Measurements from ENCODE around the gene FSD1L. TPM values are rescaled to one million over a fixed set of nuclear protein-coding genes. Genes with fewer than 3 reads are reported as not detected.

Gene FSD1L
- total and polyA plus RNA-seq, 2 experiments from 2014 or later: 5.2 to 7.1 TPM

DNA sequence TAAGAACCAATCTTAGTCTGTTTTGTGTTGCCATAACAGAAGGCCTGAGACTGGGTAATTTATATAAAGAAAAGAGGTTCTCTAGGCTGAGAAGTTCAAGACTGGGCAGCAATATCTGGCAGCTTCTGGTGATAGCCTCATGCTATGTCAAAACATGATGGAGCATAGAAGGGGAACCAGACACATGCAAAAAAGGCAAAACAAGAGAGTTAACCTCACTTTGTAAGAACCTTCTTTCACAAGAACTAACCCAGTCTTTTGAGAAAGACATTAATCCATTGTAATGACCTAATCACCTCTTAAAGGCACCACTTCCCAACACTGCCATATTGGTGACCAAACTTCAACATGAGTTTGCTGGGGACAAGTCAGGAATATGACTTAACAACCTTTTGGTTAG lies 37.3 kb downstream of the FSD1L start:
- Mint-ChIP-seq H3K4me1 (no peaks in the 10 kb centered on the region), H3K36me3 (ENCODE audit: low read depth) (peaks cover 7% of the 10 kb centered on the region; the same call in 2 of the 3 replicates), H3K27me3 (ENCODE audit: insufficient read depth, low read depth, poor library complexity) (no peaks in the 10 kb centered on the region), H3K27ac (no peak overlapping the region), H3K4me3 (no peak overlapping the region), H3K9me3 (no peaks in the 10 kb centered on the region)
- H3K79me2 ChIP-seq (replicated peaks; ENCODE audit: insufficient read depth): no peaks in the 10 kb centered on the region
- no peak for TF ChIP-seq ZNF331 (CRISPR knock-in tag; IDR thresholded peaks at IDR 0.05; ENCODE audit: low read depth)
- TF ChIP-seq, protein P1, sequence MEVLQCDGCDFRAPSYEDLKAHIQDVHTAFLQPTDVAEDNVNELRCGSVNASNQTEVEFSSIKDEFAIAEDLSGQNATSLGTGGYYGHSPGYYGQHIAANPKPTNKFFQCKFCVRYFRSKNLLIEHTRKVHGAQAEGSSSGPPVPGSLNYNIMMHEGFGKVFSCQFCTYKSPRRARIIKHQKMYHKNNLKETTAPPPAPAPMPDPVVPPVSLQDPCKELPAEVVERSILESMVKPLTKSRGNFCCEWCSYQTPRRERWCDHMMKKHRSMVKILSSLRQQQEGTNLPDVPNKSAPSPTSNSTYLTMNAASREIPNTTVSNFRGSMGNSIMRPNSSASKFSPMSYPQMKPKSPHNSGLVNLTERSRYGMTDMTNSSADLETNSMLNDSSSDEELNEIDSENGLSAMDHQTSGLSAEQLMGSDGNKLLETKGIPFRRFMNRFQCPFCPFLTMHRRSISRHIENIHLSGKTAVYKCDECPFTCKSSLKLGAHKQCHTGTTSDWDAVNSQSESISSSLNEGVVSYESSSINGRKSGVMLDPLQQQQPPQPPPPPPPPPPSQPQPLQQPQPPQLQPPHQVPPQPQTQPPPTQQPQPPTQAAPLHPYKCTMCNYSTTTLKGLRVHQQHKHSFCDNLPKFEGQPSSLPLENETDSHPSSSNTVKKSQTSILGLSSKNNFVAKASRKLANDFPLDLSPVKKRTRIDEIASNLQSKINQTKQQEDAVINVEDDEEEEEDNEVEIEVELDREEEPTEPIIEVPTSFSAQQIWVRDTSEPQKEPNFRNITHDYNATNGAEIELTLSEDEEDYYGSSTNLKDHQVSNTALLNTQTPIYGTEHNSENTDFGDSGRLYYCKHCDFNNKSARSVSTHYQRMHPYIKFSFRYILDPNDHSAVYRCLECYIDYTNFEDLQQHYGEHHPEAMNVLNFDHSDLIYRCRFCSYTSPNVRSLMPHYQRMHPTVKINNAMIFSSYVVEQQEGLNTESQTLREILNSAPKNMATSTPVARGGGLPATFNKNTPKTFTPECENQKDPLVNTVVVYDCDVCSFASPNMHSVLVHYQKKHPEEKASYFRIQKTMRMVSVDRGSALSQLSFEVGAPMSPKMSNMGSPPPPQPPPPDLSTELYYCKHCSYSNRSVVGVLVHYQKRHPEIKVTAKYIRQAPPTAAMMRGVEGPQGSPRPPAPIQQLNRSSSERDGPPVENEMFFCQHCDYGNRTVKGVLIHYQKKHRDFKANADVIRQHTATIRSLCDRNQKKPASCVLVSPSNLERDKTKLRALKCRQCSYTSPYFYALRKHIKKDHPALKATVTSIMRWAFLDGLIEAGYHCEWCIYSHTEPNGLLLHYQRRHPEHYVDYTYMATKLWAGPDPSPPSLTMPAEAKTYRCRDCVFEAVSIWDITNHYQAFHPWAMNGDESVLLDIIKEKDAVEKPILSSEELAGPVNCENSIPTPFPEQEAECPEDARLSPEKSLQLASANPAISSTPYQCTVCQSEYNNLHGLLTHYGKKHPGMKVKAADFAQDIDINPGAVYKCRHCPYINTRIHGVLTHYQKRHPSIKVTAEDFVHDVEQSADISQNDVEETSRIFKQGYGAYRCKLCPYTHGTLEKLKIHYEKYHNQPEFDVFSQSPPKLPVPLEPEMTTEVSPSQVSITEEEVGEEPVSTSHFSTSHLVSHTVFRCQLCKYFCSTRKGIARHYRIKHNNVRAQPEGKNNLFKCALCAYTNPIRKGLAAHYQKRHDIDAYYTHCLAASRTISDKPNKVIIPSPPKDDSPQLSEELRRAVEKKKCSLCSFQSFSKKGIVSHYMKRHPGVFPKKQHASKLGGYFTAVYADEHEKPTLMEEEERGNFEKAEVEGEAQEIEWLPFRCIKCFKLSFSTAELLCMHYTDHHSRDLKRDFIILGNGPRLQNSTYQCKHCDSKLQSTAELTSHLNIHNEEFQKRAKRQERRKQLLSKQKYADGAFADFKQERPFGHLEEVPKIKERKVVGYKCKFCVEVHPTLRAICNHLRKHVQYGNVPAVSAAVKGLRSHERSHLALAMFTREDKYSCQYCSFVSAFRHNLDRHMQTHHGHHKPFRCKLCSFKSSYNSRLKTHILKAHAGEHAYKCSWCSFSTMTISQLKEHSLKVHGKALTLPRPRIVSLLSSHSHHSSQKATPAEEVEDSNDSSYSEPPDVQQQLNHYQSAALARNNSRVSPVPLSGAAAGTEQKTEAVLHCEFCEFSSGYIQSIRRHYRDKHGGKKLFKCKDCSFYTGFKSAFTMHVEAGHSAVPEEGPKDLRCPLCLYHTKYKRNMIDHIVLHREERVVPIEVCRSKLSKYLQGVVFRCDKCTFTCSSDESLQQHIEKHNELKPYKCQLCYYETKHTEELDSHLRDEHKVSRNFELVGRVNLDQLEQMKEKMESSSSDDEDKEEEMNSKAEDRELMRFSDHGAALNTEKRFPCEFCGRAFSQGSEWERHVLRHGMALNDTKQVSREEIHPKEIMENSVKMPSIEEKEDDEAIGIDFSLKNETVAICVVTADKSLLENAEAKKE (CRISPR knock-in tag; IDR thresholded peaks at IDR 0.05): no peak
- TF ChIP-seq, protein P2, sequence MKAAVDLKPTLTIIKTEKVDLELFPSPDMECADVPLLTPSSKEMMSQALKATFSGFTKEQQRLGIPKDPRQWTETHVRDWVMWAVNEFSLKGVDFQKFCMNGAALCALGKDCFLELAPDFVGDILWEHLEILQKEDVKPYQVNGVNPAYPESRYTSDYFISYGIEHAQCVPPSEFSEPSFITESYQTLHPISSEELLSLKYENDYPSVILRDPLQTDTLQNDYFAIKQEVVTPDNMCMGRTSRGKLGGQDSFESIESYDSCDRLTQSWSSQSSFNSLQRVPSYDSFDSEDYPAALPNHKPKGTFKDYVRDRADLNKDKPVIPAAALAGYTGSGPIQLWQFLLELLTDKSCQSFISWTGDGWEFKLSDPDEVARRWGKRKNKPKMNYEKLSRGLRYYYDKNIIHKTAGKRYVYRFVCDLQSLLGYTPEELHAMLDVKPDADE (IDR thresholded peaks at IDR 0.05): no peak
- no peak for TF ChIP-seq STAT1 (IDR thresholded peaks at IDR 0.05; ENCODE audit: unreplicated experiment)
- no peak for TF ChIP-seq EZH2 (IDR thresholded peaks at IDR 0.05; ENCODE audit: low read depth, unreplicated experiment)
- TF ChIP-seq, protein P3, sequence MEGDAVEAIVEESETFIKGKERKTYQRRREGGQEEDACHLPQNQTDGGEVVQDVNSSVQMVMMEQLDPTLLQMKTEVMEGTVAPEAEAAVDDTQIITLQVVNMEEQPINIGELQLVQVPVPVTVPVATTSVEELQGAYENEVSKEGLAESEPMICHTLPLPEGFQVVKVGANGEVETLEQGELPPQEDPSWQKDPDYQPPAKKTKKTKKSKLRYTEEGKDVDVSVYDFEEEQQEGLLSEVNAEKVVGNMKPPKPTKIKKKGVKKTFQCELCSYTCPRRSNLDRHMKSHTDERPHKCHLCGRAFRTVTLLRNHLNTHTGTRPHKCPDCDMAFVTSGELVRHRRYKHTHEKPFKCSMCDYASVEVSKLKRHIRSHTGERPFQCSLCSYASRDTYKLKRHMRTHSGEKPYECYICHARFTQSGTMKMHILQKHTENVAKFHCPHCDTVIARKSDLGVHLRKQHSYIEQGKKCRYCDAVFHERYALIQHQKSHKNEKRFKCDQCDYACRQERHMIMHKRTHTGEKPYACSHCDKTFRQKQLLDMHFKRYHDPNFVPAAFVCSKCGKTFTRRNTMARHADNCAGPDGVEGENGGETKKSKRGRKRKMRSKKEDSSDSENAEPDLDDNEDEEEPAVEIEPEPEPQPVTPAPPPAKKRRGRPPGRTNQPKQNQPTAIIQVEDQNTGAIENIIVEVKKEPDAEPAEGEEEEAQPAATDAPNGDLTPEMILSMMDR (conservative IDR thresholded peaks at IDR 0.05; ENCODE audit: low read depth in 2 of 2): no peak
- TF ChIP-seq, protein P4, sequence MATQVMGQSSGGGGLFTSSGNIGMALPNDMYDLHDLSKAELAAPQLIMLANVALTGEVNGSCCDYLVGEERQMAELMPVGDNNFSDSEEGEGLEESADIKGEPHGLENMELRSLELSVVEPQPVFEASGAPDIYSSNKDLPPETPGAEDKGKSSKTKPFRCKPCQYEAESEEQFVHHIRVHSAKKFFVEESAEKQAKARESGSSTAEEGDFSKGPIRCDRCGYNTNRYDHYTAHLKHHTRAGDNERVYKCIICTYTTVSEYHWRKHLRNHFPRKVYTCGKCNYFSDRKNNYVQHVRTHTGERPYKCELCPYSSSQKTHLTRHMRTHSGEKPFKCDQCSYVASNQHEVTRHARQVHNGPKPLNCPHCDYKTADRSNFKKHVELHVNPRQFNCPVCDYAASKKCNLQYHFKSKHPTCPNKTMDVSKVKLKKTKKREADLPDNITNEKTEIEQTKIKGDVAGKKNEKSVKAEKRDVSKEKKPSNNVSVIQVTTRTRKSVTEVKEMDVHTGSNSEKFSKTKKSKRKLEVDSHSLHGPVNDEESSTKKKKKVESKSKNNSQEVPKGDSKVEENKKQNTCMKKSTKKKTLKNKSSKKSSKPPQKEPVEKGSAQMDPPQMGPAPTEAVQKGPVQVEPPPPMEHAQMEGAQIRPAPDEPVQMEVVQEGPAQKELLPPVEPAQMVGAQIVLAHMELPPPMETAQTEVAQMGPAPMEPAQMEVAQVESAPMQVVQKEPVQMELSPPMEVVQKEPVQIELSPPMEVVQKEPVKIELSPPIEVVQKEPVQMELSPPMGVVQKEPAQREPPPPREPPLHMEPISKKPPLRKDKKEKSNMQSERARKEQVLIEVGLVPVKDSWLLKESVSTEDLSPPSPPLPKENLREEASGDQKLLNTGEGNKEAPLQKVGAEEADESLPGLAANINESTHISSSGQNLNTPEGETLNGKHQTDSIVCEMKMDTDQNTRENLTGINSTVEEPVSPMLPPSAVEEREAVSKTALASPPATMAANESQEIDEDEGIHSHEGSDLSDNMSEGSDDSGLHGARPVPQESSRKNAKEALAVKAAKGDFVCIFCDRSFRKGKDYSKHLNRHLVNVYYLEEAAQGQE (IDR thresholded peaks at IDR 0.05; ENCODE audit: unreplicated experiment): no peak
- TF ChIP-seq POLR2AphosphoS5 (IDR thresholded peaks at IDR 0.05; ENCODE audit: low read depth): no peak
- no peak for TF ChIP-seq JUNB (IDR thresholded peaks at IDR 0.05; ENCODE audit: unreplicated experiment)
- TF ChIP-seq EZH2phosphoT487 (IDR thresholded peaks at IDR 0.05; ENCODE audit: unreplicated experiment): no peak
- no peak for TF ChIP-seq CREB1 (CRISPR knock-in tag; IDR thresholded peaks at IDR 0.05; ENCODE audit: low read depth)
- TF ChIP-seq NANOG (IDR thresholded peaks at IDR 0.05; ENCODE audit: borderline replicate concordance): no peak
- no peak overlapping the region for H3K27ac ChIP-seq (ENCODE audit: low read depth)
- ATAC-seq (no peak), DNase-seq (ENCODE audit: low spot score) (no peak)
- H4K20me1 ChIP-seq (replicated peaks; ENCODE audit: insufficient read depth): no peaks in the 10 kb centered on the region
- H3K9me2 ChIP-seq (ENCODE audit: insufficient read depth): no peaks in the 10 kb centered on the region
- H3K4me1 ChIP-seq (ENCODE audit: insufficient read depth): no peaks in the 10 kb centered on the region
- no peak overlapping the region for H2AFZ ChIP-seq
- no peaks in the 10 kb centered on the region for H3K27me3 ChIP-seq (ENCODE audit: insufficient read depth)
- no peak overlapping the region for H3K4me2 ChIP-seq
- H3F3A ChIP-seq (replicated peaks; ENCODE audit: low read depth): no peaks in the 10 kb centered on the region
- H3K4me3 ChIP-seq: no peak overlapping the region
- no peaks in the 10 kb centered on the region for H3K36me3 ChIP-seq (ENCODE audit: insufficient read depth)
